CD4-positive, alpha-beta T cell treated with Interferon gamma for 1 hour (primary cell): ENCODE measurements around the gene SYT7.

Experiments used
- DNase-seq: peaks from one replicate; pipeline ENCODE4 v3.0.0-alpha.2; 2020

SYT7 gene

GRCh38 chr11:61513143-61513765, 67.6 kb downstream of the SYT7 start:
- no peak for DNase-seq

GRCh38 chr11:61512435-61512834, 68.4 kb downstream of the SYT7 start:
- no peak for DNase-seq

DNA sequence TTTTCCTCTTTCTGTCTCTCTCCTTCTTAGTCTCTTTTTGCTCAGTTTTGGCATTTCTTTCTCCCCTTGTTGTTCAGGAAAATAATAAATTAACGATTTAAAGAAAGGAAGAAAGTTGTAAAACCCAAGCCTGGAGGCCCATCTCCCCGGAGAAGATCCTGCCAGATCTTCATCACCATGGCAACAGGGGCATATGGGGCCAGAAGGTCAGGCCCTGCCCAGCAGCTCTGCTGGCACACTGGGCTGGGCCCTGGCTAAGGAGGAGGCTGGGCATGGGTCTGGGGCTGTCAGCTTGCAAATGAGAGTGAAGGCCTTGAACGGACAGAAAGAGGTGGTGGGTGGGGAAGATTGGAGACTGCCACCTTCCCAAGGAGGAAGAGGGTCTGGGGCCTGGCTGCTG, 69.5 kb downstream of the SYT7 start:
- no peak for DNase-seq

- no peak for DNase-seq
Measured at GRCh38 chr11:61510974-61511373, 69.9 kb downstream of the SYT7 start.

- DNase-seq = no peak
Measured at GRCh38 chr11:61510166-61510919, 70.5 kb downstream of the SYT7 start.

- peak; percentile 64 for DNase-seq
Measured at GRCh38 chr11:61509043-61510029, 71.5 kb downstream of the SYT7 start.

DNA sequence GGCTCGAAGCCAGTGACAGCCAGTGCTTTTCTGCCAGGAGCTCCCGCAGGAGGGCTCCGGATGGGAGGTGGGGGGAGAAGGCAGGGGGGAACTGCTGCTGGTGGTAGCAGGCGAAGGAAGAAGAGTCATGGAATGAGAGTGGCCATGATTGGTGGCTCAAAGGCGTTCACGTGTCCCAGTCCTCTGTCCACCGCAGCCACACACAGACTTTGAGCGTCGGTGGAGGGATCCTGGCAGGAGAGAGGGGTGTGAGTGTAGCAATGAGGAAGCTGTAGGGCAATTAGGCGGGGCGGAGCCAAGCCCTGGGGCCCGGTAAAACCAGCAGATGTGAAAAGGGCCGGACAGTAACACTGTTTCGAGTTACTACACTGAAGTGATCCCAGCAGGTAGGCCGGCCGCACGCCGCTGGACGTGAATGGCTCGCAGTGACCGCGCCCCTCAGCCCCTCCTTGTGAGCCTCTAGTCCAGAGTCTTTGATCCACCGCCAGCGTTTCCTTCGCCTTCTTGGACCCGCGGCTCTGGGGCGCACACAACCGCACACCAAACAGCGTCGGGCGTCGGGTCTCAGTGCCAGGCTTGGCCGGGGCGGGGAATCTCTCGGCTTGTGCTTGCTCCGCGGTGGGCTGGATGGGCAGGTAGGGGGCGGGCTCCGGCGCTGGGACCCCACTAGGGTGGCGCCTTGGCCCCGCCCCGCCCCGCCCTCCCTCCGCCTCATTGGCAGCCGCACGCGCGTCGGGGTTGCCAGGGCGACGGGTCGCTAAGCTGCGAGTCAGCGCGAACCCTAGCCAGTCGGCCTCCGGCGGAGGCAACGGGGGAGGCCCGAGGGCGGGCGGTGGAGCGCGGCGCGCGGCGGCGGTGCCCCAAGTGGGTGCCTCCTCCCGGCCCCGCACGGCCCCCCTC, 72.7 kb downstream of the SYT7 start, which contains the start of gene LRRC10B:
LRRC10B (plus strand) TSS at position 788 of the 900 bp plus-strand sequence. CDS start 250 bp downstream, outside the sequence.
- no peak for DNase-seq

GRCh38 chr11:61507012-61507768, 73.7 kb downstream of the SYT7 start:
- no peak for DNase-seq

DNA sequence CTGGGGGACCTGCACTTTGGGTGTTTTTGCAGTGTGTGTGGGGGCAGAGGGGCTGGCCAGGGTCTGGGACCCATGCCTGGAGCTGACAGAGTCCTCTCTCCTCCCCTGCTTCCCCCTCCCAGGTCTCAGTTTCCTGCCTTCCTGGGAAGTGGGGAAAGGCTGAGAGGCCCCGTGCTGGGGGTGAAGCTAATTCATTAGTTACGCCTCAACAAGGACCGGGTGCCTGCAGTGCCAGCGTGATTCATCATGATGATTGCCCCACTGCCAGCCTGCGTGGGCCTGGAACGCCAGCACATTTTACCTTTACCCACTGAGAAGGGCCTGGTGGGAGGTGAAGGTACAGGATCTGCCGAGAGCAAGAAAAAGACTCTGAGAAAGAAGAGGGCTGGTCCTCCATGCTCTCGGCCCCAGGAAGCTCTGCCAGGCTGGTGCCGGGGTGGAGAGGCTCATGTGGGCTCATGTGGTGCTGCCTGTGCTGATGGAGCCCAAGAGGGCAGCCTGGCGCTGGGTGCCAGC, 75.2 kb downstream of the SYT7 start:
- DNase-seq = no peak

- DNase-seq = no peak
Measured at GRCh38 chr11:61505106-61505505, 75.8 kb downstream of the SYT7 start.

- DNase-seq = no peak
Measured at GRCh38 chr11:61503135-61503770, 77.6 kb downstream of the SYT7 start.

- DNase-seq = no peak
Measured at GRCh38 chr11:61502522-61502921, 78.4 kb downstream of the SYT7 start.

DNA sequence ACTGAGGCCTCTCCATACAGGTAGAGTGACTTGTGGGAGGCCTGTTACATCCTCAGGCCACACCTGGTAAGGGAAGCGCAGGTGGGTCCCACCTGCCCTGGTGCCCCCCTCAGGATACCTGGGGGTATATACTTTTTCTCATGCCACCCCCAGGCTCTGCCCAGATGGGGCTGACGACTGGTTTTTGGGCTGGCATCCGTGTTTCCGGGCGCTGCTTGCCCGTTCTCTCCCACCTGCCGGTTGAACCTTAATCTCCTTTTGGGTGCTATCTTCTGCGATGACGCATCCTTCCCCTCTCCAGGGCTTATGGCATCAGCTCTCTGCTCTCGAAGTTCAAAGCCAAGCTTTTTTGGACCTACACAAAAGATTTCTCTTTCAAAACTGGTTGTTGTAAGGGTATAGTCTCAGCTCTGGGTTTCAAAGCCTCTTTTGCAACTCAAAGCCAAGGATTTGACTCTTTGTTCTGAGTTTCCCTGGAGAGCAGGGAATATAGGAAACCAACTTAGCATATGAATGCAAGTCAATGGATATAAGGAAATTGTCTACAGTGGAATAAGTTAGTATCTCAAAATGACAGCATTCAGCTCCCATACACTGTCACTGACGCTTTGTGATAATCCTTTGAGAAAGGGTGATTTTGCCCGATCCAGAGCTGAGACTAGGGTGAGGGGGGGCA, 80.9 kb downstream of the SYT7 start:
- DNase-seq = no peak

DNA sequence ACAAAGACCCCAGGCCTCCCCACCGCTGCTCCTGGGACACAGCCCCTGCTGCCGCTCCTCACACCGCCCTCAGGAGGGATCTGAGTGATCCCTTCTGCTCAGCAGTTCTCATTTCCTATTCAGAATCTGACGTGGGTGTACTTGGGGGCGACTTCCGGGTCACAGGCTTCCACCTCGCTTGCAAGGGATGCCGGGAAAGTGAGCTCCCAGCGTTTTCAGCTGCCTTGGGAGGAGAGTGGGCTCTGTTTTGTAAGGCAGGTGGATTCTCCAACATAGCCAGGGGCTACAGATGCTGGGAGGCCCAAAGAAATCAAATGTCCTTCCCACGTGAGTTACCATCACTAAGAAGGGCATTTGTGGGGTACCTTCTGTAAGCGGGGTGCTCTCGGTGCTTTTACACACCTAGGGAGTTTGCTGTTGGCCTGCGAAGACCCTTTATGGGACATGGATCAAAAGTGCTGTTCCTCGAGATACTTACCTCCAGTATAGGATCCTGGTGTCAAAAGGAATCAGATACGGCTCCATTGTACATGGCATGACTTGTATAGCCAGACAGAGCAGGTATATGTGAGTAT, 82.0 kb downstream of the SYT7 start:
- no peak for DNase-seq

GRCh38 chr11:61497876-61498275, 83.0 kb downstream of the SYT7 start:
- DNase-seq = no peak

DNA sequence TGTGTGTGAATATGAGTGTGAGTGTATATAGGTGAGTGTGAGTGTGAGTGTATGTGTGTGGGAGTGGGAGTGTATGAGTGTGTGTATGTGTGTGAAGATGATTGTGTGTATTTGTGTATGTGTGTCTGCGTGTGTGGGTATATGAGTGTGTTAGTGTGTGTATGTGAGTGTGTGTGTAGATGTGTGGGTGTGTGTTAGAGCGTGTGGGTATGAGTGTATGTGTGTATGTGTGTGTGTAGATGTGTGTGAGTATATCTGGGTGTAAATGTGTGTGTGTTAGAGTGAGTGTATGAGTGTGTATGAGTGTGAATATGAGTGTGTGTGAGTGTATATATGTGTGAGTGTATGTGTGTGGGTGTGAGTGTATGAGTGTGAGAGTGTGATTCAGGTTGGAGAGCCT, 83.4 kb downstream of the SYT7 start:
- DNase-seq = no peak

- no peak for DNase-seq
Measured at GRCh38 chr11:61496602-61497400, 84.1 kb downstream of the SYT7 start.

GRCh38 chr11:61495801-61496601, 84.9 kb downstream of the SYT7 start:
- DNase-seq = no peak
